MV-4-11 (cell line): ENCODE data around the gene REXO4.
"Not testable (repeated sequence)": the region's sequence is repeated elsewhere in the genome, so short reads cannot be mapped to it uniquely, and the experiment has no call there.

Experiments used
- DNase-seq: peaks from one replicate; lab custom pipeline; 2025; lab: John Stamatoyannopoulos, UW

Gene REXO4

DNA sequence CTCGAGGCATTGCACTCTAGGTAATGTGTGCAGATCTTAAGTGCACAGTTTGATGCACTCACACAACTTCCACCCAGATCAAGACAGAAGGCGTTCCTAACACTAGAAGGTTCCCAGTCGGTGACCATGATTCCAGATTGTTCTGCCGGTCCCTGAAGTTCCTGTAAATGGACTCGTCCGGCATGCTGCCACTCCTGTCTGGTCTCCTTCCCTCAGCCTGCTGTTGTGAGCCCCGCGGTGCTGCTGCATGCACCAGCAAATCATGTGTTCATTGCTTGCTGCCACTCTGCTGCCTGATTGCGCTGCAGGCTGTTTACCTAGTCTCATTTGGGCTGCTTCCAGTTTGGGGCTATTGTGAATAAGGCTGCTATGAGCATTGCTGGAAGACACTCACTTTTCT lies 30.1 kb downstream of the REXO4 start:
- no peak for DNase-seq

DNA sequence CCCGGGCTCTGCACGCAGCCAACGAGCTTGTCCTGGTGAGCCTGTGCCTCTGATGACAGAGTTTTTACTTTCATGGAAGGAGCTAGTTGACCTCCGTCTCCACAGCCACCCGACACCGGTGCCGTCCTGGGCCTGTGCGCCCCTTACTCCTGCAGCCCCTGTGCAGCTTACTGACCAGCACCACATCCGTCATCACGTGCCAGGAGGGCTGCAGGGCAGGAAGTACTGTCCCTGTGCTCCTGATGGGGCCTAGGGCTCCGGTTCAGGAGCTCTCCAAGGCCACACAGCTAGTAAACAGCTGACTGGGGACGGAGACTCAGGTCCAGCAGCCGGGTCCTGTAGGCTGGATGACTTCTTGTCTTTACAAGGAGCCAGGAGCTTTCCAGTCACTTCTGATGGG lies 31.5 kb downstream of the REXO4 start:
- no peak for DNase-seq

DNA sequence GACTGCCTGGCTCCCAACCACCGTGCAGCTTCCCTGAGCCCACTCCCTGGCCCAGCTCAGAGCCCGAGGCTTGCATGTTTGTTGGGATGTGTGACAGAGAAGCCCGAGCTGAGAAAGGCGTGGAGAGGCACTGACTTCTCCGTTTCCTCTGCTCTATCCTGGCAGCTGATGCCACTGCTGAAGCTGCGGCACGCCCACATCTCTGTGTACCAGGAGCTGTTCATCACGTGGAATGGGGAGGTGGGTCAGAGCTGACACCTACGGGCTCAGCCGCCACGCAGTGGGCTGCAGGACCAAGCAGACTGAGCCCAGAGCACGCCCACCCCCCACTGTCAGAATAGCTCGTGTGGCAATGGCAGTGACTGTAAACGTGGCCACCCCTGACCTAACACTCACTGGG lies 32.4 kb downstream of the REXO4 start:
- DNase-seq: no peak

DNA sequence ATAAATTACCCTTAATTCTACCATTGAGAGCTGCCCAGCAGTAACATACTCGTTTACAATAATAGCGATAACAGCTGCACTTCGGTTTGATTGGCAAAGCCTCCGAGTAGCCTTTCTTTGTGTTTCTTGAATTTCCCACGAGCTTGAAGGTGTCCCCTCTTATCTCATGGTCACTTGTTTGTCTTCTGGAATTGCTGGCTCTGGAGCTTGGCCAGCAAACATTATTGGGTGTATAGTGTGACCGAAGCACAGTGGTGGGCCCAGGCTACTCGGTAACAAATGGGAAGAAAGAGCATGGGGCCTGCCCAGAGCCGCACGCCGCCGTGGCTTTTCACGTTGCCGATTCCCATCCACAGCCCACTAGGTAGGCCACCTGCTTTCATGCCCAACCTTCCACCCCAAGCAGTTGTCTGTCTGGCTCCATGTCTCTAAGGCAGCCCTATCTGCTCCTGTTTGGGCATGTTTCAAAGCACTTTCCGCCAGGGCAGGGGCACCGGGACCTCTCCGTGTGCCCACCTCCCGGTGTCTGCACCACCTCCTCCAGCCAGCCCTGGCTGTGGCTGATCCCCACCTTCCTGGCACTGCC lies 33.0 kb downstream of the REXO4 start:
- DNase-seq: no peak

DNA sequence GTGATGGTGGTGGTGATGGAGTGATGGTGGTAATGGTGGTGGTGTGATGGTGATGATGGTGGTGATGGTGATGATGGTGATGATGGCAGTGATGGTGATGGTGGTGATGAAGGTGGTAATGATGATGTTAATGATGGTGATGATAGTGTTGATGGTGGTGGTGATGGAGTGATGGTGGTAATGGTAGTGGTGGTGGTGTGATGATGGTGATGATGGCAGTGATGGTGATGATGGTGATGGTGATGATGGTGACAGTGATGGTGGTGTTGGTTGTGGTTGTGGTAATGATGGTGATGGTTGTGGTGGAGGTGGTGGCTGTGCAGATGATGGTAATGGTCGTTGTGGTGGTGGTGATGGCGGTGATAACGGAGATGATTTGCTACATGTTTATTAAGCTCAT lies 34.4 kb downstream of the REXO4 start:
- DNase-seq: no peak

DNA sequence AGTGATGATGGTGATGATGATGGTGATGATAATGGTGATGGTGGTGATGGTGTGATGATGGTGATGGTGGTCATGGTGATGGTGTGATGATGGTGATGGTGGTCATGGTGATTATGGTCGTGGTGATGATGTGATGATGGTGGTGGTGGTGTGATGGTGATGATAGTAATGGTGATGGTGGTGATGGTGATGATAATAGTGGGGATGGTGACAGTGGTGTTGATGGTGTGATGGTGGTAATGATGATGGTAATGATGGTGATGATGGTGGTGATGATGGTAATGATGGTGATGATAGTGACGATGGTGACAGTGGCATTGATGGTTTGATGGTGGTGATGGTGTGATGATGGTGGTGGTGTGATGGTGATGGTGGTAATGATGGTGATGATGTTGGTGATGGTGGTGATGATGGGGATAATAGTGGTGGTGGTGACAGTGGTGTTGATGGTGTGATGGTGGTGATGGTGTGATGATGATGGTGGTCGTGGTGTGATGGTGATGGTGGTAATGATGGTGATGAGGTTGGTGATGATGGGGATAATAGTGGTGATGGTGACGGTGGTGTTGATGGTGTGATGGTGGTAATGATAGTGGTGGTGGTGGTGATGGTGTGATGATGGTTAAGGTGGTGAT lies 35.2 kb downstream of the REXO4 start:
- no peak for DNase-seq

DNA sequence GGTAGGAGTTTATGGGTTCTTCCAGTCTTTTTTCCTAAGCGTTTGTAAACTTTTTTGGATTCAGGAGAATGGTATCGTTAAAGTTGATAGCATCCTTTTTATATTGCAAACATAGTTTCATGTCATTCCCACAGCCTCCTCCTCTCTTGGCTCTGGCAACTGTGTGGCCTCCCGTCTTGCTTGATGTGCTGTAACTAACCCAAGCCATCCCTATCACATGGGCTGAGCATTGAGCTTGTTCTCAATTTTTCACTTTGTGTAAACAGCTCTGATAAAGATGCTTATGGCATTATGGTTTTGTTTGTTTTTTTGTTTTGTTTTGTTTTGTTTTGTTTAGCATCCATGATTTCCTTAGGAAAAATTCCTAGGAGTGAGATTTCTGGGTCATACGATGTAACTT lies 37.1 kb downstream of the REXO4 start:
- no peak for DNase-seq

DNA sequence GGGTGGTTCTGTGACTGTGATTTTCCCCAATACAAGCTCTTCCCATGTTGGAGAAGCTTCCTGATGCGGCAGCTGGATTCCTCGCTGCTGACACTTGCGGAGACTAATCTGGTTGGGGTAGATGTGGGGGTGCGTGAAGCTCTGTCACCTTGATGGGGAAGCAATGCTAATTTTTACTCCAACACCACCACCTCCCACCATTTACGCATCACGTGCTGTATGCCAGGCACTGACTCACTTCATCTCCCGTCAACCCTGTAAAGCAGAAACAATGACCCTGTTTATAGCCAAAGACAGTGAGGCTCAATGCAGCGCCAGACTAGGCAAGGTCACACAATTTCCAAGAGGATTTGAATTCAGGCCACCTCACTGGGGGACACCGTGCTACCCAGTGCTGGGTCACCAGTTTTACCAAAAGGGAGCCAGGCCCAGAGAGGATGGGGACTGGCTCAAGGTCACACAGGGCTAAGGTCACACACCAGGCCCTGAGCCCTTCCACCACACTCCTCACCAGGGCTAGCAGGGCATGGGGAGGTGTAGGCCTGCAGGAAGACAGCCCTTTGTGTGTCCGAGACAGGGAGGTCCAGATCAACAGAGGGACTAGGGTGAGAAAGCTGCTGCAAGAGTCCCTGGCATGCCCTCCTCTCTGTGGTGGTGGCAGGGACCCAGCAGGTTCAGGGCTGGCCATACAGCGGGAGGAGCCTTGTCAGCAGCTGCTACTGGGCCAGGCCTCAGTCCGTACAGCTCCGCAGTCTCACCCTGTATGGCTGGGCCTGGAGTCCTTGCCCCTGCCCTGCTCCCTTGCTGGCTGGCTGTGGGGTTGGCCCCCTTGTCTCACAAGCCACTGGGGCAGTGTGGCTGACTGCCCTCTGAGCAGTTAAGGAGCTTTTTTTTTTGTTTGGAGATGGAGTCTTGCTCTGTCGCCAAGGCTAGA lies 38.4 kb downstream of the REXO4 start:
- no peak for DNase-seq

DNA sequence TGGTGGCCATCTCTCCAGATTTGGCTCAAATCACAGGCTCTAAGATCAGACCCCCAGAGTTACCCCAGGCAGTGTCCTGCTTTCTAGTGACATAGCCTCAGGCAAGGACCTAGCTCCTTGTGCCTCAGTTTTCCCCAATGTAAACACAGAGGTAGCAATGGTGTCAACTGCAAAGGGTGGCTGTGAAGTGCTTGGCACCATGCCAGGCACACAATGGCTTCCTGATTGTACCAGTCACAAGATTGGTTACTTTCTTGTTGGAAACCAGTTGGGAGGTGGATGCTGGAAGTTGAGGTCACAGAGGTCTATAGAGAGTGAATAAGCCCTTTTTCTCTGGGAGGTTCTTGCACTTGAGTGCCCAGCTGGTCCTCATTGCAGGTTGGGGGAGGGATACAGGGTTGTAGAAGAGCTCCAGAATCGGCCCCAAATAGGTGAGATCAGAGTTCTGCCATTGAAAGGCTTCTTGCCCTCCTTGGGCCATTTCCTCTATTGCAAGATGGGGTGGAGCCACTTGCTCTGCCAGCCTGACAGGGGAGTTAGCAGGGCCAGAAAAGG lies 39.3 kb downstream of the REXO4 start:
- DNase-seq: no peak

- DNase-seq: no peak
Observed at GRCh38 chr9:133377721-133378216, 40.0 kb downstream of the REXO4 start.

DNA sequence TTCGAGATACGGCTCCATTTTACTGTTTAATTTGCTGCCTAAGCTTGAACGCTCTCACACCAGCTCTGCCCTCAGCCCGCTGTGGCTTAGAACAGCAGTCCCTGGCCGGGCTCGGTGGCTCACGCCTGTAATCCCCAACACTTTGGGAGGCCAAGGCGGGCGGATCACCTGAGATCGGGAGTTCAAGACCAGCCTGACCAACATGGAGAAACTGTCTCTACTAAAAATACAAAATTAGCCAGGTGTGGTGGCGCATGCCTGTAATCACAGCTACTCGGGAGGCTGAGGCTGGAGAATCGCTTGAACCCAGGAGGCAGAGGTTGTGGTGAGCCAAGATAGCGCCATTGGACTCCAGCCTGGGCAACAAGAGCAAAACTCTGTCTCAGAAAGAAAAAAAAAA lies 40.5 kb downstream of the REXO4 start:
- not testable (repeated sequence) for DNase-seq

GRCh38 chr9:133375724-133376654 lies 41.8 kb downstream of the REXO4 start, which contains the start of the genes STKLD1 and SURF4:
STKLD1 (plus strand) TSS chr9:133376366; CDS start chr9:133376474, 108 bp downstream.
SURF4 (minus strand) TSS chr9:133376060; CDS start chr9:133375969, 91 bp downstream.
- DNase-seq: peak; percentile 91

GRCh38 chr9:133375116-133375723 lies 42.6 kb downstream of the REXO4 start:
- DNase-seq: peak; percentile 53

DNA sequence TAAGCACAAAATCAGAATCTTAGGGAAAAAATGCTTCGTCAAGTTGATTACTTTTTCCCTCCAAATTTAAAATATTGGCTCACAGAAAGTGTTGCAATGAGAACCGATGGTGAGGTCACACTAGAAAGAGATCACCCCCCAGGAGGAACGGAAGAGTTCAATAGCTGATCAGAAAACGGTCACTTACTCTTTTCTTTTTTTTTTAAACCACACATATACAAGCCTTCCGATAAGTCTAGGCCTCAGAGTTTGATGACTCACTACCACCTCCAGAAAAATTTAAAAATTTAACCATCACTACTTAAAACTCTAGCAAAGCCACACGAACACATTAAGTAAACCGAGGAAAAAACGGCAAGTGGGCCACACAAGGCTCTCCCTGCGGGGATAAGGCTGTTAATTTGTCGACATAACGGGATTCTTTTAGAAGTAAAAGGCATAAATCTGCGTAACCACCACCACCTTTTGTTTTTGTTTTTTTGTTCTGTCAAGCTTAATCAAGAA lies 43.1 kb downstream of the REXO4 start:
- DNase-seq: peak; percentile 92

DNA sequence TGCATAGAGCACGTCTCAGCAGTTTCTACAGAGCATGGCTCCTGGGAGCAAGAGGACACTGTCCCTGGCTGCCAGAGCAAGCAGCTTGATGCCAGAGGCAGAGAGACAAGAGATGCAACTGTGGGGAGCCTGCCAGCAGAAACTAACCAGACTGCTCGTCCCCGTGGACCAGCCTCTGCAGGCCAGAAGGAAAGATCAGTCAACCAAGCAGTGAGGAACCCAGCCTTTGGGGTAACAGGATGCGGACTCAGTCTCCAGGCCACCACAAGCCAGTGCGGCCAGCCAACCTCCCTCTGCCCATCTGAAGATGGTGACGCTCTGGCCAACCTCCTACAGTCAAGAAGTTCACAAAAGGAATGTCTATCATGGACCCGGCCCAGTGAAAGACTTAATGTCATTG lies 45.7 kb downstream of the REXO4 start:
- DNase-seq: no peak

GRCh38 chr9:133371261-133371711 lies 46.5 kb downstream of the REXO4 start:
- DNase-seq: peak; percentile 45

DNA sequence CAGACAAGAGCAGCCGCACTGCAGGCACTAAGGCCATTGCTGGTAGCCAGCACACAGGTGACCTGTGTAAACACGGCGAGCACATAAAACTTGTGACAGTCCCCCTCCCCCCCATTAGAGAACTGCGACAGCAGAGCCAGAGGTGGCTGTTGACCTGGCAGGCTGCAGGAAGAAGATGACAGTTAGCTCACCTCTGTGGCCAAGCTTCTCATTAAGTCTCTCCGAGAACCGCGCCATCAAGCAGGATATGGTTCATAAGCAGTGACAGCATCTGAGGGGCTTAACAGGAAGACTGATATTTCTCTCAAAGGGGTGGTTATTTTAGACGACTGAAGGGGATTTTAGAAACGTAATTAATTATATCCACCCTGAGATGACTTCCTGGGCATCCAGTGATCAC lies 47.1 kb downstream of the REXO4 start:
- no peak for DNase-seq

DNA sequence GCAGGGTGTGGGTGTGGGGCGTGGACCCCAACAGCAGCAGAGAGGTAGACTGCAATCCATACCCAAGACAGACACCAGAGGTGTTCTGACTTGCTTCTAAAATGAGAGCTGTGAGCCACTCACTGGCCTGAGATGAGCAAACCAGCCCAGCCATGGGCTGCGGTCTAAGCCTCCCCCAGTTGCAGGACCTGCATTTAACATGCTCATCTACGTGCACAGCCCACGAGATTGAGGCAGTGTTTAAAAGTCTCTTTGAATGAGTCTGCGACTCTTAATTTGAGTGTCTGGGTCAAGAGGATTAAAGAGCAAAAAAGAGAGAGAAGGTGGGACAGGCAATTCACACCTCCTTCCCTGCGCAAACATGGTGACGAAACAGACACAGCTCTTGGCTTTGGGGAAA lies 47.9 kb downstream of the REXO4 start:
- no peak for DNase-seq

DNA sequence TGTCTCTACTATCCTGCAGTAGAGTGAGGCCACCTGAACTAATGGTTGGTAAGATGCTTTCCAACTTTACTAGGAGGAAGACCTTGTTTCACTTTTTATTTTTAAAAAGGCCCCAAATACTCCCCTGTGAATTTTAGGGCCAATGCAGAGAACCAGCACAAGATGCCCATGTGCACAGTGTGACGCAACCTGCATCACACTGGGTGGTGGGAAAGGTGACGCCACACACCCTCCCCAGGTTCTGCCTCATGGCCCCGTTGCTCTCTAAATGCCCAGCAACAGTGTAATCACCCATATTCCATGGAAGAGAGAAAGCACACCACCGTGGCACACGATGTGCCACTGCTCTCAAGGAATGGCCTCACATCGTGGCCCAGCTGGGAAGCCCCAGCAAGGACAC lies 48.4 kb downstream of the REXO4 start:
- DNase-seq: no peak

DNA sequence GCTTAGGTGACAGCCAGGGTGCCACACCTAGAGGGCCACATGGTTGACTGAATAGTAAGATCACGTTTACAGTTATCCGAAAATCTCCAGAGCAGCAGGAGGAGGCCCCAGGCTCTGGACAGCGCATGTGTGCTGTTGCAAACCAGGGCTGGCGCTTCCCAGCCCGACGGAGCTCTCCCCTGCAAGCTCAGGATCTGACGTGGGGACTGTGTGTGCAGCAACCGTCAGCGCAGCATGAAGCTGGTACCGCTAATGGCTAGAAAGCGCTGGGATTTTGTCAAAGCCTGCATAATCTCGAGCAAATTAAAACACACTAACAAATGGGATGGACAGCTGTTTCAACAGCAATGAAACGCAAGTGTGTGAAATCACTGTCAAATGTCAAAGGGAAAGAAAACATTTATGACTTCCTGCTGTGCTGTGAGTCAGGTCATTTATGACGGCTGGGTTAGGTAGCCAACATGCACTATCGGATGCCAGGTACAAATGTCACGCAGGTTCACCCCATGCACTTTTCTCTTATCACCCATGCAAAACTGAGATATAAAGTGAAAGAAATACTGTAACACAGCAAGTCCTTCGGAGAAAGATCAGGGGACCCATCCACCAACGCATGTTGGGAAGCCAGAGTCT lies 49.4 kb downstream of the REXO4 start:
- DNase-seq: no peak
